ENCODE measurements around the gene USP21. TPM values are rescaled to one million over a fixed set of nuclear protein-coding genes. Genes with fewer than 3 reads are reported as not detected.

USP21 gene
- total and polyA plus RNA-seq, 2 of the 13 experiments (the other 11 are each of a cell fraction or from before 2014, with no cell fraction given) = 10.1 to 33.1 TPM

GRCh38 chr1:161193561-161194235 lies 34.4 kb downstream of the USP21 start (continued):
- TF ChIP-seq ZBTB7A (CRISPR knock-in tag; IDR thresholded peaks at IDR 0.05) = no peak
- TF ChIP-seq ZNF770 (CRISPR knock-in tag; IDR thresholded peaks at IDR 0.05) = no peak
- 0 out of 2 replicates have a peak, but pooled peaks have one; percentile 35 for TF ChIP-seq MAX (IDR thresholded peaks at IDR 0.05)
- TF ChIP-seq FOXC1 (CRISPR knock-in tag; IDR thresholded peaks at IDR 0.05; ENCODE audit: borderline replicate concordance) = no peak
- TF ChIP-seq ZNF317 (CRISPR knock-in tag; IDR thresholded peaks at IDR 0.05) = no peak
- no peak for TF ChIP-seq GRHL1 (CRISPR knock-in tag; conservative IDR thresholded peaks at IDR 0.05)
- peak; percentile 96 for TF ChIP-seq HNRNPL (IDR thresholded peaks at IDR 0.05; ENCODE audit: low read depth, low read length)
- no peak for TF ChIP-seq ZNF337 (CRISPR knock-in tag; IDR thresholded peaks at IDR 0.05; ENCODE audit: borderline replicate concordance, low read depth)
- peak; percentile 31; the same call in 1 of the 2 replicates for TF ChIP-seq TFAP4 (IDR thresholded peaks at IDR 0.05; ENCODE audit: borderline replicate concordance, low read depth)
- no peak for TF ChIP-seq MYNN (CRISPR knock-in tag; IDR thresholded peaks at IDR 0.05; ENCODE audit: low read depth)
- no peak for TF ChIP-seq ZNF709 (CRISPR knock-in tag; IDR thresholded peaks at IDR 0.05)
- no peak for TF ChIP-seq ZNF616 (CRISPR knock-in tag; IDR thresholded peaks at IDR 0.05; ENCODE audit: low read depth)
- TF ChIP-seq FOXO4 (CRISPR knock-in tag; conservative IDR thresholded peaks at IDR 0.05) = no peak
- no peak for TF ChIP-seq ARID4A (CRISPR knock-in tag; IDR thresholded peaks at IDR 0.05; ENCODE audit: borderline replicate concordance)
